Parathyroid adenoma (tissue), 2 donors: ENCODE measurements around the gene SCFD2.

Experiments
- H2AFZ ChIP-seq: fragments of 300-600 bp; sonication (generic); one replicate; pipeline ENCODE4 v1.7.0; 2017; ENCODE audit warnings: antibody characterized with exemption, mild to moderate bottlenecking
- H3K27ac ChIP-seq: fragments of 300-600 bp; sonication (generic); one replicate; pipeline ENCODE4 v1.7.0; 2017
- H3K27me3 ChIP-seq: fragments of 300-600 bp; sonication (generic); one replicate; pipeline ENCODE4 v1.7.0; 2017; ENCODE audit warnings: low read length; ENCODE audit not compliant: control insufficient read depth, insufficient read depth
- H3K36me3 ChIP-seq: fragments of 300-600 bp; sonication (generic); one replicate; pipeline ENCODE4 v1.7.0; 2017; ENCODE audit warnings: low read length; ENCODE audit not compliant: control insufficient read depth, insufficient read depth
- H3K4me1 ChIP-seq: fragments of 300-600 bp; sonication (generic); one replicate; pipeline ENCODE4 v1.7.0; 2017; ENCODE audit warnings: control low read depth
- H3K4me2 ChIP-seq: fragments of 300-600 bp; sonication (generic); one replicate; pipeline ENCODE4 v1.7.0; 2017; ENCODE audit warnings: low read length
- H3K4me3 ChIP-seq: fragments of 300-600 bp; sonication (generic); one replicate; pipeline ENCODE4 v1.7.0; 2017; ENCODE audit warnings: low read depth, low read length
- H3K79me2 ChIP-seq: fragments of 300-600 bp; sonication (generic); one replicate; pipeline ENCODE4 v1.7.0; 2017; ENCODE audit warnings: control low read depth
- H3K9ac ChIP-seq: fragments of 300-600 bp; sonication (generic); one replicate; pipeline ENCODE4 v1.7.0; 2017; ENCODE audit warnings: mild to moderate bottlenecking
- H3K9me3 ChIP-seq: fragments of 300-600 bp; sonication (generic); one replicate; pipeline ENCODE4 v1.7.0; 2017; ENCODE audit warnings: low read length; ENCODE audit not compliant: control insufficient read depth
- CTCF ChIP-seq: fragments of 300-600 bp; sonication (generic); IDR thresholded peaks from one replicate; pipeline ENCODE4 v1.7.0; 2017; ENCODE audit warnings: antibody characterized with exemption, mild to moderate bottlenecking
- donor health status: primary hyperparathyroidism.

Gene SCFD2

GRCh38 chr4:53355930-53356521 is 9.8 kb downstream of the SCFD2 start:
- H3K4me3 ChIP-seq, result no peak overlapping the region
- H3K27ac ChIP-seq, result no peak overlapping the region
- no peak overlapping the region for H3K9ac ChIP-seq
- no peaks in the 10 kb centered on the region for H3K4me1 ChIP-seq
- no peaks in the 10 kb centered on the region for H3K36me3 ChIP-seq
- no peak overlapping the region for H3K4me2 ChIP-seq
- no peak overlapping the region for H2AFZ ChIP-seq
- no peaks in the 10 kb centered on the region for H3K27me3 ChIP-seq
- no peak for TF ChIP-seq CTCF
- no peaks in the 10 kb centered on the region for H3K9me3 ChIP-seq
- H3K79me2 ChIP-seq, result no peaks in the 10 kb centered on the region

- Histone ChIP-seq H3K4me3 (no peak overlapping the region), H3K9me3 (no peaks in the 10 kb centered on the region), H3K27me3 (no peaks in the 10 kb centered on the region), H3K4me2 (no peak overlapping the region), H3K36me3 (no peaks in the 10 kb centered on the region), H3K9ac (no peak overlapping the region), H2AFZ (no peak overlapping the region), H3K4me1 (no peaks in the 10 kb centered on the region), H3K79me2 (no peaks in the 10 kb centered on the region), H3K27ac (no peak overlapping the region)
- TF ChIP-seq CTCF, result no peak
These were observed 11.7 kb downstream of the SCFD2 start for GRCh38 chr4:53354012-53354722.

- no peak overlapping the region for H2AFZ ChIP-seq
- no peak overlapping the region for H3K9ac ChIP-seq
- H3K4me2 ChIP-seq, result no peak overlapping the region
- no peak overlapping the region for H3K27ac ChIP-seq
- no peaks in the 10 kb centered on the region for H3K79me2 ChIP-seq
- no peak overlapping the region for H3K4me3 ChIP-seq
- H3K9me3 ChIP-seq, result no peaks in the 10 kb centered on the region
- H3K36me3 ChIP-seq, result no peaks in the 10 kb centered on the region
- H3K4me1 ChIP-seq, result no peaks in the 10 kb centered on the region
- H3K27me3 ChIP-seq, result no peaks in the 10 kb centered on the region
- no peak for TF ChIP-seq CTCF
These were observed 16.8 kb downstream of the SCFD2 start for GRCh38 chr4:53349091-53349491.

- H3K79me2 ChIP-seq, result no peaks in the 10 kb centered on the region
- no peaks in the 10 kb centered on the region for H3K27me3 ChIP-seq
- no peak overlapping the region for H3K4me3 ChIP-seq
- H3K27ac ChIP-seq, result no peak overlapping the region
- H2AFZ ChIP-seq, result no peak overlapping the region
- no peaks in the 10 kb centered on the region for H3K9me3 ChIP-seq
- H3K4me1 ChIP-seq, result no peaks in the 10 kb centered on the region
- no peak for TF ChIP-seq CTCF
- no peak overlapping the region for H3K4me2 ChIP-seq
- no peaks in the 10 kb centered on the region for H3K36me3 ChIP-seq
- H3K9ac ChIP-seq, result no peak overlapping the region
These were observed 17.8 kb downstream of the SCFD2 start for GRCh38 chr4:53348046-53348445.
